ENCODE measurements around the gene SASH1.
"Not testable (repeated sequence)": the region's sequence is repeated elsewhere in the genome, so short reads cannot be mapped to it uniquely, and the experiment has no call there.

Gene SASH1

GRCh38 chr6:148389086-148389485 lies 46.4 kb downstream of the SASH1 start:
- TF ChIP-seq, protein P1, sequence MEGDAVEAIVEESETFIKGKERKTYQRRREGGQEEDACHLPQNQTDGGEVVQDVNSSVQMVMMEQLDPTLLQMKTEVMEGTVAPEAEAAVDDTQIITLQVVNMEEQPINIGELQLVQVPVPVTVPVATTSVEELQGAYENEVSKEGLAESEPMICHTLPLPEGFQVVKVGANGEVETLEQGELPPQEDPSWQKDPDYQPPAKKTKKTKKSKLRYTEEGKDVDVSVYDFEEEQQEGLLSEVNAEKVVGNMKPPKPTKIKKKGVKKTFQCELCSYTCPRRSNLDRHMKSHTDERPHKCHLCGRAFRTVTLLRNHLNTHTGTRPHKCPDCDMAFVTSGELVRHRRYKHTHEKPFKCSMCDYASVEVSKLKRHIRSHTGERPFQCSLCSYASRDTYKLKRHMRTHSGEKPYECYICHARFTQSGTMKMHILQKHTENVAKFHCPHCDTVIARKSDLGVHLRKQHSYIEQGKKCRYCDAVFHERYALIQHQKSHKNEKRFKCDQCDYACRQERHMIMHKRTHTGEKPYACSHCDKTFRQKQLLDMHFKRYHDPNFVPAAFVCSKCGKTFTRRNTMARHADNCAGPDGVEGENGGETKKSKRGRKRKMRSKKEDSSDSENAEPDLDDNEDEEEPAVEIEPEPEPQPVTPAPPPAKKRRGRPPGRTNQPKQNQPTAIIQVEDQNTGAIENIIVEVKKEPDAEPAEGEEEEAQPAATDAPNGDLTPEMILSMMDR (conservative IDR thresholded peaks at IDR 0.05; ENCODE audit: low read depth, low read length) = no peak

GRCh38 chr6:148389917-148390316 lies 47.3 kb downstream of the SASH1 start:
- TF ChIP-seq, protein P1 (conservative IDR thresholded peaks at IDR 0.05; ENCODE audit: low read depth, low read length) = no peak
- DNase-seq (ENCODE audit: low read depth) = no peak
- H3K4me3 ChIP-seq (ENCODE audit: low read length) = no peak overlapping the region

More at GRCh38 chr6:148389086-148389485, 46.4 kb downstream of the SASH1 start:
- no peak overlapping the region for H3K4me3 ChIP-seq (ENCODE audit: low read length)
- DNase-seq (ENCODE audit: low read depth) = no peak

DNA sequence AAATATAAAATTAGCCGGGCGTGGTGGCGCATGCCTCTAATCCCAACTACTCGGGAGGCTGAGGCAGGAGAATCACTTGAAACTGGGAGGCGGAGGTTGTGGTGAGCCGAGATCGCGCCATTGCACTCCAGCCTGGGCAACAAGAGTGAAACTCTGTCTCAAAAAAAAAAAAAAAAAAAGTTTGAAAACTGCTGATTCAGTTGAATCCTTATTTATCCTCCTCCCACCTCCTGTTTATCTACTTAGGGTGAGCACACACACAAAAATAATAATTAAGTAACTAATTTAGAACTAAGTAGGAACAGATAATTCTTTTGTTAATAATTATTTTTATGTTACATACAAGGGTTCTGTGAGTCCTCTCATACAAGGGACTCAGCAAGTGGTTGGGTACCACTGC lies 49.5 kb downstream of the SASH1 start:
- not testable (repeated sequence) for DNase-seq (ENCODE audit: low read depth); H3K4me3 ChIP-seq (ENCODE audit: low read length)

- no peak for DNase-seq (ENCODE audit: low read depth)
- H3K4me3 ChIP-seq (ENCODE audit: low read length) = no peak overlapping the region
- TF ChIP-seq, protein P1 (conservative IDR thresholded peaks at IDR 0.05; ENCODE audit: low read depth, low read length) = no peak
Measured at GRCh38 chr6:148392671-148393070, 50.0 kb downstream of the SASH1 start.

GRCh38 chr6:148395583-148396101 lies 53.0 kb downstream of the SASH1 start:
- no peak overlapping the region for H3K4me3 ChIP-seq (ENCODE audit: low read length)
- no peak for DNase-seq (ENCODE audit: low read depth)
- TF ChIP-seq, protein P1 (conservative IDR thresholded peaks at IDR 0.05; ENCODE audit: low read depth, low read length) = no peak

DNA sequence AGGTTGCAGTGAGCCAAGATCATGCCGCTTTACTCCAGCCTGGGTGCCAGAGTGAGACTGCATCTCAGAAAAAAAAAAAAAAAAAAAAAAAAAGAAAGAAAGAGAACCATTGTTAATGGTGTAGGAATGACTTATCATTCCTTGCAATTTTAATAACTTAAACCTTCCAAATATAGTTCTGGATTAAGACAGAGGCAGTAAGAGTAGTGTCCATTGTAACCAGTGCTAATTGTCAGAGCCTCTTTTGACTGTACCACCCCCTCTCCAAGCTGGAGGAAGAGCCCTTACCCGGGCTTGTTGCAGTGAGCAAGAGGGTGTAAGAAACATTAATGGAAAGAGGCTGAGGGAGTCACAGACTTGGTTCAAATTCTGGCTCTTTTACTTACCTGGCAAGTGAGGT lies 53.8 kb downstream of the SASH1 start:
- TF ChIP-seq, protein P1 (conservative IDR thresholded peaks at IDR 0.05; ENCODE audit: low read depth, low read length) = no peak
- no peak overlapping the region for H3K4me3 ChIP-seq (ENCODE audit: low read length)
- DNase-seq (ENCODE audit: low read depth) = no peak

DNA sequence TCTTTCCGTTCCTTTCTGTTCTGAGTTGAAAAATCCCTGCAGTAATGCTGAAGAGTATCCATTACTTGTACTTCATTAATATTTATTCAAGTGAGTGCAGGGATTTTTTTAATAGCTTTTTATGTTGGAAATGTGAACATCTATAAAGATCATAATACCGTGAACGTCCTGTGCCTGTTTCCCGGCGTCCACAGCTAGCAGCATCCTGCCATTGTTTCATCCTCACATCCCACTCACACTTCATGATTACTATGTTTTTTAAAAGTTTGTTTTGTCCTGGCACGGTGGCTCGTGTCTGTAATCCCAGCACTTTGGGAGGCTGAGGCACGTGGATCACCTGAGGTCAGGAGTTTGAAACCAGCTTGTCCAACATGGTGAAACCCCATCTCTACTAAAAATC lies 54.3 kb downstream of the SASH1 start:
- no peak for DNase-seq (ENCODE audit: low read depth)
- no peak overlapping the region for H3K4me3 ChIP-seq (ENCODE audit: low read length)
- TF ChIP-seq, protein P1 (conservative IDR thresholded peaks at IDR 0.05; ENCODE audit: low read depth, low read length) = no peak

DNA sequence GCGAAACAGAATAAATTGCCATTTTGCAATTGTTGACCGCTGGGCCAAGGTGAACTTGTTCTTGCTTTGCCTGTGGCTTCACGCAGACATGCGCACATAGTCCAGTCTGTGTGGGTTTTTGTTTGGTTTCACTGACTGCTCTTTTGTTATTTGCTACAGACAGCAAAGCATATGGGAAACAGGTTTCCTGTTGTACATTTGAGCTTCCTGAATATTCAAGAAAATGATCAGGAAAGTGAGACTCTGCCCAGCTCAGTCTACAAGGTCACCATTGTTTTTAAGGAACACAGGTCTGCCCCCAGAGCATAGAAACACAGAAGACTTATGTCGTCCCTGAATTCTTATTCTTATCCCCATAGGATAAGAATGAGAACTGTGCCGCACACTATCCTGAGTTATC lies 55.6 kb downstream of the SASH1 start:
- no peak for DNase-seq (ENCODE audit: low read depth)
- TF ChIP-seq, protein P1 (conservative IDR thresholded peaks at IDR 0.05; ENCODE audit: low read depth, low read length) = no peak
- no peak overlapping the region for H3K4me3 ChIP-seq (ENCODE audit: low read length)
